ENCODE data around the gene PRSS33.

Gene PRSS33

GRCh38 chr16:2741168-2741567, 46.2 kb downstream of the PRSS33 start:
- DNase-seq (ENCODE audit: low spot score): no peak

- DNase-seq (ENCODE audit: low spot score): no peak
Measured at GRCh38 chr16:2740476-2740875, 46.9 kb downstream of the PRSS33 start.

DNA sequence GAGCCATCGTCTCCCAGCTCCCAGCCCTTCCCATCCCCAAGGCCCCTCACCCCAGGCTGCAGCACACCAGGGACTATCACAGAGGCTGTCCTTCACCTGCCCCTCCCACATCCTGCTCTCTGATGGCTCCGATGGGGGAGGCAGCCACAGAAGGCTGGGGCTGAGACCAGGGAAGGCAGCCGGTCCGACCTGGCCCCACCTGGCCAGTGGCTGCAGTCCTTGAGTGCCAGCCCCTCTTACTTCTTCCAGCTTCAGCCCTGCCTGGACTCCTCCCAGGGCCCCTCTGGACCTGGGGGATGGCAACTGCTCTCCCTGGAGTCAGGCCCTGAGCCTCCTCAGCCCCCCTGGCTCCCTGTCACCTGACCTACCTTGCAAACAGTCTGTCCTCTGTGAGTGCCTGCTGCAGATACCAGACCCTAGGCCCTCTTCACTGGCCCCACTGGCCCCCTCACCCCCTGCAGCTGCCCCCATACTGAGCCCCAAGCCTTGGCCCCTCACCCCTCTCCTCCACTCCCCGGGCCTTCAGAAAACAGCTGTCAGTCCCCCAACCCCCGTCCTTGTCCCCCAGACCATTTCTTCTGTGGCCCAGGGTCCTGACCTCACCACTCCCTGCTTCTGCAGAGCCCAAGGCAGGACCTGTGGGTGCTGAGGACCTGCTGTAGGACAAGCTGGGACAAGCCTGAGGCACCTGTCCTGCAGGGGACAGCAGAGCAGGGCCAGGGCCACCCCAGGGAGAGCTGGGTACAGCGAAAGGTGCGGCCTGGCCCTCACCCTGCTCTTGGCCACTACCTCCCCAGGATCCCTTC, 47.5 kb downstream of the PRSS33 start:
- no peak for DNase-seq (ENCODE audit: low spot score)

DNA sequence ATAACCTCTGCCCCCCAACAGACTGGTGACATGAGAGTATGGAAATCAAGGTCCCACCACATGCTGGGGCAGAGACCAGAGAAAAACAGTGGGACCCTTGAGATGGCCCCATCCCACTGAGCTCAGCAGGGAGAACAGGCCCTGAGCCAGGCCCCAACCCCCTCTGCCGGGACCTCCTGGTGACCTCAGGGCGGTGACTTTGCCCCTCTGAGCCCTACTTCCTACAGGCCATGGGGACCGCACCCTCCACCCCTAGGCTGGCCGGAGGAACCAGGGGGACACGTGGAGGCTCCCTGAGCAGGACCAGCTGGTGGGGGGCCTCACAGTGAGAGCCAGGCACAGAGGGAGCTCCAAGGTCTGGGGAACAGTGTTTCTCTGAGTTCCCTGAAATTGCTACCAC, 48.7 kb downstream of the PRSS33 start:
- no peak for DNase-seq (ENCODE audit: low spot score)

- no peak for DNase-seq (ENCODE audit: low spot score)
Measured at GRCh38 chr16:2737895-2738418, 49.4 kb downstream of the PRSS33 start.

DNA sequence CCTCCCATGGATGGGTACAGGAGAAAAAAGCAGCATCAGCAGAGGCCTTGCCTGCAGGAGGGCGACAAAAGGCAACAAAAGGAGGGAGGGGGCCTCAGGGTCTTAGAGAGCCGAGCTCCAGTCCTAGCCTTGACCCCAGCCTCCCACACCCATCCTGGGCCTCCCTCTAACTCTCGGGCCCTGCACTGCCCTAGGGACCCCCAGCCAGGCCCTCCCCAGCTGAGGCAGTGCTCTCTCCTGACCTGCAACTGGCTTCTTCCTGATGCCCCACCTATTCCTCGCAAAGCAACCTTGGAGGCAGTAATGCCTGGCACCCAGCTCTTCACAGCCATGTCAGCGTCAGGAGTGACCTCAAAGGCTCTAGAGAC, 50.1 kb downstream of the PRSS33 start:
- DNase-seq (ENCODE audit: low spot score): no peak

GRCh38 chr16:2736476-2737237, 50.7 kb downstream of the PRSS33 start:
- no peak for DNase-seq (ENCODE audit: low spot score)

- no peak for DNase-seq (ENCODE audit: low spot score)
Measured at GRCh38 chr16:2734844-2735515, 52.4 kb downstream of the PRSS33 start.

All from RKO (cell line).